RWPE2 (cell line): ENCODE measurements around the gene MDFI.
A peak's percentile ranks its signal among the peaks of the same experiment; 100 is the strongest.

Experiments
- ATAC-seq: fragments of 200-7000 bp; cut with Tn5 transposase; 3 replicates; pipeline ENCODE4 v1.9.1; 2021; ENCODE audit warnings: low read depth
- DNase-seq: peaks from one replicate; pipeline ENCODE4 v3.0.0-alpha.2; 2020; ENCODE audit warnings: low spot score
- H3K27ac ChIP-seq: fragments of 450-650 bp; 2 replicates; pipeline ENCODE4 v1.5.1; 2017; ENCODE audit warnings: mild to moderate bottlenecking; ENCODE audit not compliant: poor library complexity, severe bottlenecking
- H3K27me3 ChIP-seq: fragments of 250-450 bp; sonication (Bioruptor Pico); 2 replicates; pipeline ENCODE4 v1.5.1; 2021; ENCODE audit warnings: mild to moderate bottlenecking, moderate library complexity; ENCODE audit not compliant: insufficient read depth, poor library complexity, severe bottlenecking
- H3K36me3 ChIP-seq: fragments of 250-450 bp; sonication (Bioruptor Pico); 2 replicates; pipeline ENCODE4 v1.5.1; 2020; ENCODE audit warnings: low read depth, mild to moderate bottlenecking, moderate library complexity
- H3K4me1 ChIP-seq: fragments of 250-450 bp; sonication (Bioruptor Pico); 2 replicates; pipeline ENCODE4 v1.5.1; 2021; ENCODE audit warnings: mild to moderate bottlenecking, moderate library complexity; ENCODE audit not compliant: insufficient read depth, poor library complexity, severe bottlenecking
- H3K4me3 ChIP-seq: fragments of 250-450 bp; sonication (Bioruptor Pico); 2 replicates; pipeline ENCODE4 v1.5.1; 2021; ENCODE audit warnings: mild to moderate bottlenecking, moderate library complexity; ENCODE audit not compliant: severe bottlenecking
- H3K9me3 ChIP-seq: fragments of 250-450 bp; sonication (Bioruptor Pico); 2 replicates; pipeline ENCODE4 v1.5.1; 2021; ENCODE audit warnings: mild to moderate bottlenecking, moderate library complexity; ENCODE audit not compliant: severe bottlenecking
- TF ChIP-seq, protein P1 (sequence below): fragments of 450-650 bp; IDR thresholded peaks from one replicate; pipeline ENCODE4 v1.5.1; 2017; ENCODE audit warnings: mild to moderate bottlenecking, moderate library complexity; ENCODE audit not compliant: poor library complexity, severe bottlenecking

MDFI gene

DNA sequence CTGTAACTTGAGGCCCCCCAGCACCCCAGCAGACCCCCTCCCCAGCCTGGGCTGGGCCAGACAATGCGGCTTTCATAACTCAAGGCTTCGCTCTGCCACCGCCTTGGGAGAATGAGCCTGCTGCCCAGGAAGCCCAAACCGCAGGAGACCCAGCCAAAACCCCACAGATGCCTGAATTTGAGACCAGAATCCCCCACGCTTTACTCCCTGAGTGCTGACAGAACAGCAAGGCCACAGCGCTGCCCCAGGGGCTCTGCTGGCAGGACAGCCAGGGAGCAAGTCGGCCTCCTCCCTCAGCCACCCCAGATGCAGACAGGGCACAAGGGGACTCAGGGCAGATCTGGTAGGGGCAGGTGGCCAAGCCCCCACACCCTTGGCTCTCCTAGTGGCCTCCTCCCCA lies 2.2 kb downstream of the MDFI start:
- TF ChIP-seq, protein P1, sequence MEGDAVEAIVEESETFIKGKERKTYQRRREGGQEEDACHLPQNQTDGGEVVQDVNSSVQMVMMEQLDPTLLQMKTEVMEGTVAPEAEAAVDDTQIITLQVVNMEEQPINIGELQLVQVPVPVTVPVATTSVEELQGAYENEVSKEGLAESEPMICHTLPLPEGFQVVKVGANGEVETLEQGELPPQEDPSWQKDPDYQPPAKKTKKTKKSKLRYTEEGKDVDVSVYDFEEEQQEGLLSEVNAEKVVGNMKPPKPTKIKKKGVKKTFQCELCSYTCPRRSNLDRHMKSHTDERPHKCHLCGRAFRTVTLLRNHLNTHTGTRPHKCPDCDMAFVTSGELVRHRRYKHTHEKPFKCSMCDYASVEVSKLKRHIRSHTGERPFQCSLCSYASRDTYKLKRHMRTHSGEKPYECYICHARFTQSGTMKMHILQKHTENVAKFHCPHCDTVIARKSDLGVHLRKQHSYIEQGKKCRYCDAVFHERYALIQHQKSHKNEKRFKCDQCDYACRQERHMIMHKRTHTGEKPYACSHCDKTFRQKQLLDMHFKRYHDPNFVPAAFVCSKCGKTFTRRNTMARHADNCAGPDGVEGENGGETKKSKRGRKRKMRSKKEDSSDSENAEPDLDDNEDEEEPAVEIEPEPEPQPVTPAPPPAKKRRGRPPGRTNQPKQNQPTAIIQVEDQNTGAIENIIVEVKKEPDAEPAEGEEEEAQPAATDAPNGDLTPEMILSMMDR, result no peak
- no peaks in the 10 kb centered on the region for H3K9me3 ChIP-seq
- no peaks in the 10 kb centered on the region for H3K27me3 ChIP-seq
- peaks cover 31% of the 10 kb centered on the region for H3K4me1 ChIP-seq
- DNase-seq (no peak), ATAC-seq (no peak)
- peak overlapping the region; percentile 93 for H3K27ac ChIP-seq
- H3K36me3 ChIP-seq, result peaks cover 27% of the 10 kb centered on the region
- H3K4me3 ChIP-seq, result no peak overlapping the region

DNA sequence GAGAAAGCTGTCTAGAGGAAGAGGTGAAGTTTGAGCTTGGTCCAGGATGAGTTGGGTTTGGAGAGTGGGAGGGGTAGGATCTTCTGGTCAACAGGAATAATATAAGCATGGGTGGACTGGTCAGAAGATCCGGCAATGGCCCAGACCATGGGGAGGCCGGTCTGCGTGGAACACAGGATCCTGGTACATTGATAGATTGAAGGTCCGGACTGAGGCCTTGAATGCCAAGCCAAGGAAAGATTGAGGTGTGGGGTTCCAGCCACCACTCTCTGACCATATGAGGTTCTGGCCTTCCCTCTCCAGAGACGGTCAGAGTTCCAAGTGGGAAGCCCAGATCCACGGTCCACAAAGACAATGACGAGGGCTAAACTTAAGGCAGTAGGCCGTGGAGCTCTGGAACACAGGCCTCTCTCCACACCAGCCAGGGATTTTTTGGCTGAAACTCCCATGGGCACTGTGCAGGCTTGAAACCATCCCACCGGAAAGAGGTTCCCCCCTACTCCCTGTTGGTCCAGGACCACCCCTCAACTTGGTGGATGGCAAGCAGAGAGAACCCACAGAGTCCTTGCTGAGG lies 3.2 kb downstream of the MDFI start:
- Histone ChIP-seq H3K4me3 (no peak overlapping the region), H3K27me3 (no peaks in the 10 kb centered on the region), H3K27ac (peak overlapping the region; percentile 93), H3K9me3 (no peaks in the 10 kb centered on the region), H3K4me1 (peaks cover 21% of the 10 kb centered on the region), H3K36me3 (peaks cover 37% of the 10 kb centered on the region)
- no peak for DNase-seq
- TF ChIP-seq, protein P1, result no peak
- no peak for ATAC-seq

DNA sequence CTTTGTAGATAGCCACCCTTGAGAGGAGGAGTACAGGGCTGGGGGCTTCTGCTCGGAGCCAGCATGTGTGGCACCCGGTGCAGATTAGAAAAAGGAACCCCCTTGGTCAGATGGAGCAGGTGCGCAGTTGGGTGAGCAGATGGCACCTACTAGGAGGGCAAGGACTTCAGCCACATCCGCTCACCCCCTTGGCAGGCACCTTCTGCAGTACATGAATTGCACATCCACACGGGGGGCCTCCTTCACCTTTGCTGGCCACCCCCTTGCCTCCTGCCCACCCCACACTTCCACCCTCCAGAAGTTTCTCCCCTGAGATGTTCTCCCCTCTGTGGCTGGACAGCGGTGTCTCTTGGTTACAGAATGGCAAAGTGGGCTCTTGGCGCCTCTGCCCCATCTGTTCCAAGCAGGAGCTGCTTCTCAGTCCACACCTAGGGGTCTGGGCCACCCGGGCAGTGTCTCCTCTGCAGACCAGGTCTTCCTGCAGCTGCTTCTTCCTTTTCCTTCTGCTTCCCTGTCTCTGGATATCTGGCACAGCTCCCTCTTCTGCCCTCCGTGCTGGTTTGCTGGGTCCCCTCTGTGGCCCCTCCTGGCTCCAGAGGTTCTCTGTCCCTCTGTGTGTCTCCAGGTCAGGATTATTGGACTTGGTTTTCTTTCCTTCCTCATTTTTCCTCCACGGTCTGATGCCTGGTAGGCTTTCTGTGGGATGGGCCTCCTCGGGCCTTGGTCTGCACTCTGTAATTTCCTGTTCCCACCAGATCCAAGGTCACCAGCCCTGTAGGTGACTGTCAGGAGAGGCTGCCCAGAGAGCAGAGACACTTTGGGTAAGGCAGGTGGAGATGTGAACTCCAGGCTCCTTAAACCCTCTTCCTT lies 4.1 kb downstream of the MDFI start:
- TF ChIP-seq, protein P1, result no peak
- Histone ChIP-seq H3K27ac (peak overlapping the region; percentile 43), H3K27me3 (no peaks in the 10 kb centered on the region), H3K9me3 (no peaks in the 10 kb centered on the region), H3K4me3 (no peak overlapping the region), H3K4me1 (peaks cover 18% of the 10 kb centered on the region), H3K36me3 (peaks cover 46% of the 10 kb centered on the region)
- no peak for ATAC-seq
- no peak for DNase-seq

DNA sequence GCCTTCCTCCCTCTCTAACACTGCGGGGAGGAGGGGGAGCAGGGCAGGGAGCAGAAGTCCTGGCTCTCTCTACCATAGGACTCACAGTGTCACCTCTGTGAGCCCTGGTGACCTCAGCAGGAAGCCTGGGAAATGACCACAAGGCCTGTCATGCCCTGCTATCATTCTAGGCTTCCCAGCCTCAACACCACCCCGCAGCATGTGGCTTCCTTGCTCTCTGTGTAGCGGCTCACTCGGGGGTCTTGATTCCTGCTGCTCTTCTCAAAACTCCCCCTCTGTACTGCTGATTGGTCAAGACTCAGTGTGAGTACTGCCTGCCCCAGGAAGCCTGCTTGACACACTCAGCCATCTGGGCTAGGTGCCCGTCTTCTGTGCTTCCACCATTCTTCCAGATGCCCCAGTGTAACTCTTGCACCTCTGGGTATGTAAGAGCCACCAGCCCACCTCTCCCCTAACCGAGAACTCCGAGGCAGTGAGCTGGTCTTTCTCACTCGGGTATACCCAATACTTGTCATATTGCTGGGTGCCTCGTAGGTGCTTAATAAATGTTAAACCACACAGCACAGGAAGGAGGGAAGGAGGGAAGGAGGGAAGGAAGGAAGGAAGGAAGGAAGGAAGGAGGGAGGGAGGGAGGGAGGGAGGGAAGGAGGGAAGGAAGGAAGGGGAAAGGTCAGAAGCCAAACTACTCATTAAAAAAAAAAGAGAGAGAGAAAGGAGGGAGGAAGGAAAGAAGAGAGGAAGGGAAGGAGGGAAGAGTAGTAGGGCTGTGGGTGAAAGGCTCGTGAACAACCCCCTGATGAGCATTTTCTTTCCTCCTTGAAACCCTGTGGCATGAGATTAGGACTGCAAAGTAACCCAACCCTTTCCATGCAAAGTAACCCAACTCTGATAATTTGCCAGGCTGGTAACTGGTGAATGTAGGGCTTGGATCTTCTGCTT lies 5.0 kb downstream of the MDFI start:
- ATAC-seq (no peak), DNase-seq (peak; percentile 34)
- Histone ChIP-seq H3K9me3 (no peaks in the 10 kb centered on the region), H3K27me3 (no peaks in the 10 kb centered on the region), H3K36me3 (peaks cover 55% of the 10 kb centered on the region), H3K27ac (peak overlapping the region; percentile 43), H3K4me1 (peaks cover 18% of the 10 kb centered on the region), H3K4me3 (no peak overlapping the region)
- TF ChIP-seq, protein P1, result no peak
